ENCODE measurements around the gene CAMTA2.

Gene CAMTA2

DNA sequence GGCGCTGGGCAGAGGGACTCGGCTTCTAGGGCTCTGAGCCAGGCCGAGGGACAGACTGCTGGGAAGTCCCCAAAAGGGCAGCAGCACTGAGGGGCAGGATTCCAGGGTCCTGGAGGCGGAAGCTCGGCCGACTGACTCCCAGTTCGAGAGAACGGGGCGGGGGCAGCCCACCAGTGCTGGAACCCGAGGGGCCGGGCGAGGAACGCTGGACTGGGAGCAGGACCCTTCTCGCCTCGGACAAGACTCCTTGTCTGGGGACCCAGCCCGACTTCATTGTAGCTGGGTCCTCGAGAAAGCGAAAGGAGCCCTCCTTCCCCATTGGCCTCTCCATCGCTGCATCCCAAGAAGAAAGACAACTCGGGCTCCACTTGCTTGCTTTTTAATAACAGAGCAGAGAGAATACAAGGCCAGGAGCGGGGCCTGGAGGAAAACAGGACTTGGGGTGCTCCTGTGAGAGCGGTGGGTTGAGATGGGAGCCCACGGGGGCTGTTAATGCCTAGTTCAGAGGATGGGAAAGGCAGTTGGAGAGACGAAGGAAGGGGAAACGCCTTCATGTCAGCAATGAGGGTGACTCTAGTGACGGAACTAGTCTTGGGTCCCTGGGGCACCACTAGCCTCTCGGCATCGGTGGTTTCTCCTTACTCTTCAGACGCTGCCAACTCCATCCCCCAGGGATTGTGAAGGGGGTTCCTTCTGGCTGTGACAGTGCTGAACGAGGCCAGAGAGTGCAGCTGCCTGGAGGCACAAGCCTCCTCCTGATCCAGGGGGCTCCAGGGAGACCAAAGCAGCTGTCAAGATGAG, 492 bp upstream of the CAMTA2 start:
- DNase-seq (ENCODE audit: low read depth in 1 of 2, low spot score in 1 of 2), result no peak
- Histone ChIP-seq H3K4me3 (replicated peaks; ENCODE audit: insufficient read depth, low read length) (peak overlapping the region; percentile 69), H3K27me3 (ENCODE audit: insufficient read depth, poor library complexity, severe bottlenecking) (no peaks in the 10 kb centered on the region), H3K27ac (replicated peaks) (peak overlapping the region; percentile 55)
- TF ChIP-seq SPI1 (IDR thresholded peaks at IDR 0.05; ENCODE audit: borderline replicate concordance, low read depth) (no peak), GABPA (IDR thresholded peaks at IDR 0.05; ENCODE audit: low read depth) (no peak), POLR2AphosphoS5 (IDR thresholded peaks at IDR 0.05; ENCODE audit: low read depth) (no peak)
- TF ChIP-seq, protein P1, sequence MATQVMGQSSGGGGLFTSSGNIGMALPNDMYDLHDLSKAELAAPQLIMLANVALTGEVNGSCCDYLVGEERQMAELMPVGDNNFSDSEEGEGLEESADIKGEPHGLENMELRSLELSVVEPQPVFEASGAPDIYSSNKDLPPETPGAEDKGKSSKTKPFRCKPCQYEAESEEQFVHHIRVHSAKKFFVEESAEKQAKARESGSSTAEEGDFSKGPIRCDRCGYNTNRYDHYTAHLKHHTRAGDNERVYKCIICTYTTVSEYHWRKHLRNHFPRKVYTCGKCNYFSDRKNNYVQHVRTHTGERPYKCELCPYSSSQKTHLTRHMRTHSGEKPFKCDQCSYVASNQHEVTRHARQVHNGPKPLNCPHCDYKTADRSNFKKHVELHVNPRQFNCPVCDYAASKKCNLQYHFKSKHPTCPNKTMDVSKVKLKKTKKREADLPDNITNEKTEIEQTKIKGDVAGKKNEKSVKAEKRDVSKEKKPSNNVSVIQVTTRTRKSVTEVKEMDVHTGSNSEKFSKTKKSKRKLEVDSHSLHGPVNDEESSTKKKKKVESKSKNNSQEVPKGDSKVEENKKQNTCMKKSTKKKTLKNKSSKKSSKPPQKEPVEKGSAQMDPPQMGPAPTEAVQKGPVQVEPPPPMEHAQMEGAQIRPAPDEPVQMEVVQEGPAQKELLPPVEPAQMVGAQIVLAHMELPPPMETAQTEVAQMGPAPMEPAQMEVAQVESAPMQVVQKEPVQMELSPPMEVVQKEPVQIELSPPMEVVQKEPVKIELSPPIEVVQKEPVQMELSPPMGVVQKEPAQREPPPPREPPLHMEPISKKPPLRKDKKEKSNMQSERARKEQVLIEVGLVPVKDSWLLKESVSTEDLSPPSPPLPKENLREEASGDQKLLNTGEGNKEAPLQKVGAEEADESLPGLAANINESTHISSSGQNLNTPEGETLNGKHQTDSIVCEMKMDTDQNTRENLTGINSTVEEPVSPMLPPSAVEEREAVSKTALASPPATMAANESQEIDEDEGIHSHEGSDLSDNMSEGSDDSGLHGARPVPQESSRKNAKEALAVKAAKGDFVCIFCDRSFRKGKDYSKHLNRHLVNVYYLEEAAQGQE (IDR thresholded peaks at IDR 0.05; ENCODE audit: insufficient replicate concordance, low read depth), result no peak
- TF ChIP-seq, protein P2, sequence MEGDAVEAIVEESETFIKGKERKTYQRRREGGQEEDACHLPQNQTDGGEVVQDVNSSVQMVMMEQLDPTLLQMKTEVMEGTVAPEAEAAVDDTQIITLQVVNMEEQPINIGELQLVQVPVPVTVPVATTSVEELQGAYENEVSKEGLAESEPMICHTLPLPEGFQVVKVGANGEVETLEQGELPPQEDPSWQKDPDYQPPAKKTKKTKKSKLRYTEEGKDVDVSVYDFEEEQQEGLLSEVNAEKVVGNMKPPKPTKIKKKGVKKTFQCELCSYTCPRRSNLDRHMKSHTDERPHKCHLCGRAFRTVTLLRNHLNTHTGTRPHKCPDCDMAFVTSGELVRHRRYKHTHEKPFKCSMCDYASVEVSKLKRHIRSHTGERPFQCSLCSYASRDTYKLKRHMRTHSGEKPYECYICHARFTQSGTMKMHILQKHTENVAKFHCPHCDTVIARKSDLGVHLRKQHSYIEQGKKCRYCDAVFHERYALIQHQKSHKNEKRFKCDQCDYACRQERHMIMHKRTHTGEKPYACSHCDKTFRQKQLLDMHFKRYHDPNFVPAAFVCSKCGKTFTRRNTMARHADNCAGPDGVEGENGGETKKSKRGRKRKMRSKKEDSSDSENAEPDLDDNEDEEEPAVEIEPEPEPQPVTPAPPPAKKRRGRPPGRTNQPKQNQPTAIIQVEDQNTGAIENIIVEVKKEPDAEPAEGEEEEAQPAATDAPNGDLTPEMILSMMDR (IDR thresholded peaks at IDR 0.05; ENCODE audit: insufficient read depth, low read length), result no peak

DNA sequence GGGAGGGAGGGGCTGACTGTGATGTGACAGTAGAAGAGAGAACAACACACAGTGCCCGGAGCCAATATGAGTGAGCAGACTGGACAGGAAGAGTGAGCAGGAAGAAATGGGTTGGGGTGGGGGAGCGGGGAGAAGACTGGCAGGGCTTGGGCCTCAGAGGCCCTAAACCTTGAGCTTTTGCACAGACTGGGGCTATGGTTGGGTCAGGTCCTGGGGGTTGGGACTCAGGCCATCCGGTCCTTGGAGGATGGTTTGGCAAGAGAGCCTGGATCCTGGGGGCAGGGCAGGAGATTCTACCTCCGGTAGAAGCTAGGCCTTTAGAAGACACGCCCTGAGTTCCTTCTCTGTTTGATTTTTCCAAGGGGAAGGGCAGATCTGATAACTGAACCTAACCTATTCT, 1.1 kb downstream of the CAMTA2 start:
- Histone ChIP-seq H3K27ac (replicated peaks) (no peak overlapping the region; the same call in 1 of the 2 replicates), H3K4me3 (replicated peaks; ENCODE audit: insufficient read depth, low read length) (peak overlapping the region; percentile 69), H3K27me3 (ENCODE audit: insufficient read depth, poor library complexity, severe bottlenecking) (no peaks in the 10 kb centered on the region)
- TF ChIP-seq, protein P2 (IDR thresholded peaks at IDR 0.05; ENCODE audit: insufficient read depth, low read length), result no peak
- TF ChIP-seq, protein P1 (IDR thresholded peaks at IDR 0.05; ENCODE audit: insufficient replicate concordance, low read depth), result no peak
- TF ChIP-seq SPI1 (IDR thresholded peaks at IDR 0.05; ENCODE audit: borderline replicate concordance, low read depth) (no peak), GABPA (IDR thresholded peaks at IDR 0.05; ENCODE audit: low read depth) (no peak), POLR2AphosphoS5 (IDR thresholded peaks at IDR 0.05; ENCODE audit: low read depth) (no peak)
- no peak for DNase-seq (ENCODE audit: low read depth in 1 of 2, low spot score in 1 of 2)

DNA sequence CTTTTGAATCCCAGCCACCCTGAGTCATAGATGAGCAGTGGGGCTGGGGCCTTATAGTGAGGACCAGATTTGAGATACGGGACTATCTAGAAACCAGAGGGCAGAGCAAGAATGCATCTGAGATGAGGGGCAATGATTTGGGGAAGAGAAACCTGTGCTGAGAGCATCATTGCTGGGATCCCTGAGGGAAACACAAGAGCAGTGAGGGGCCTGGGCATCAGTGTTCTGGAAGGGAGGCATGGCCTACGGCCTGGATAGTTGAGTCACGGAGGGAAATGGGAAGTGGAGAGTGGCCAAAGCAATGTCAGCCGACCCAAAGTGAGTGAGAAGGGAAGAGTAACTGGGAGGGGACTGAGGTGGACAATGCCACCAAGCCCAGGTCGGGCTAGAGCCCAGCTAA, 5.2 kb downstream of the CAMTA2 start:
- TF ChIP-seq POLR2AphosphoS5 (IDR thresholded peaks at IDR 0.05; ENCODE audit: low read depth), result no peak
- TF ChIP-seq, protein P2 (IDR thresholded peaks at IDR 0.05; ENCODE audit: insufficient read depth, low read length), result no peak
- no peak for TF ChIP-seq SPI1 (IDR thresholded peaks at IDR 0.05; ENCODE audit: borderline replicate concordance, low read depth)
- no peak for TF ChIP-seq GABPA (IDR thresholded peaks at IDR 0.05; ENCODE audit: low read depth)
- TF ChIP-seq, protein P1 (IDR thresholded peaks at IDR 0.05; ENCODE audit: insufficient replicate concordance, low read depth), result no peak
- no peak overlapping the region for H3K27ac ChIP-seq (replicated peaks)
- H3K27me3 ChIP-seq (ENCODE audit: insufficient read depth, poor library complexity, severe bottlenecking), result no peaks in the 10 kb centered on the region

More for the DNA sequence above, 5.2 kb downstream of the CAMTA2 start:
- DNase-seq (ENCODE audit: low read depth in 1 of 2, low spot score in 1 of 2), result no peak
- H3K4me3 ChIP-seq (replicated peaks; ENCODE audit: insufficient read depth, low read length), result no peak overlapping the region

All from HL-60 (cell line).